Activated CD8-positive, alpha-beta T cell treated with anti-CD3 and anti-CD28 coated beads, Interleukin-2, amount 10 ng/mL, durations not matched to agents 7 days and 5 days (primary cell): ENCODE data around the gene KCNK16. TPM values are rescaled to one million over a fixed set of nuclear protein-coding genes. Genes with fewer than 3 reads are reported as not detected.
A peak's percentile ranks its signal among the peaks of the same experiment; 100 is the strongest.

Source experiments
- ATAC-seq: fragments of 150-1000 bp; cut with Tn5 transposase; one replicate; pipeline ENCODE4 v1.10.0; 2021; ENCODE audit warnings: moderate library complexity
- CTCF ChIA-PET: fragments of 350-600 bp; sonication (Branson Sonifier 250); formaldehyde crosslinking; loops from one replicate; lab custom pipeline; 2021; ENCODE audit warnings: antibody characterized with exemption; lab: Charles Lee
- POLR2A ChIA-PET: fragments of 350-600 bp; sonication (Branson Sonifier 250); formaldehyde crosslinking; loops from one replicate; lab custom pipeline; 2021; ENCODE audit warnings: antibody characterized with exemption; lab: Charles Lee
- DNase-seq: peaks from one replicate; pipeline ENCODE4 v3.0.0-alpha.2; 2020
- H3K27ac Mint-ChIP-seq: one replicate; pipeline ENCODE4 v1.8.0; 2021; ENCODE audit warnings: mild to moderate bottlenecking, mixed read lengths
- H3K27me3 Mint-ChIP-seq: one replicate; pipeline ENCODE4 v1.8.0; 2021; ENCODE audit warnings: low read depth, mixed read lengths
- H3K36me3 Mint-ChIP-seq: one replicate; pipeline ENCODE4 v1.8.0; 2021; ENCODE audit warnings: low read depth, mixed read lengths
- H3K4me1 Mint-ChIP-seq: one replicate; pipeline ENCODE4 v1.8.0; 2021; ENCODE audit warnings: low read depth, mixed read lengths
- H3K4me3 Mint-ChIP-seq: one replicate; pipeline ENCODE4 v1.8.0; 2021; ENCODE audit warnings: mild to moderate bottlenecking, mixed read lengths
- H3K9me3 Mint-ChIP-seq: one replicate; pipeline ENCODE4 v1.8.0; 2022; ENCODE audit warnings: mixed read lengths; ENCODE audit not compliant: insufficient read depth
- total RNA-seq, 2 experiments: library from RNA; stranded (reverse); gene quantifications; one replicate each; pipeline ENCODE4 v1.2.3, GENCODE V29; 2021

The KCNK16 gene
- total RNA-seq, 2 experiments from 2014 or later, result not detected

GRCh38 chr6:39319621-39320362, 2.7 kb downstream of the KCNK16 start:
- no peak for DNase-seq
- Mint-ChIP-seq H3K27ac (no peak overlapping the region), H3K36me3 (no peaks in the 10 kb centered on the region), H3K9me3 (no peaks in the 10 kb centered on the region), H3K27me3 (peaks cover 43% of the 10 kb centered on the region), H3K4me1 (peaks cover under 1% of the 10 kb centered on the region), H3K4me3 (no peak overlapping the region)
- ATAC-seq, result no peak
- ChIA-PET POLR2A (no interaction called here), CTCF (interaction anchor here (0.7 to 1.2 kb wide), 2 partner anchors 10 kb away, joined by 3 to 4 read pairs; no protein-coding TSS in a partner anchor)

GRCh38 chr6:39317256-39317655, 5.2 kb downstream of the KCNK16 start:
- peaks cover 49% of the 10 kb centered on the region for H3K27me3 Mint-ChIP-seq
- POLR2A ChIA-PET, result no interaction called here
- no peak overlapping the region for H3K4me3 Mint-ChIP-seq
- H3K36me3 Mint-ChIP-seq, result no peaks in the 10 kb centered on the region
- DNase-seq, result no peak
- H3K4me1 Mint-ChIP-seq, result peaks cover 18% of the 10 kb centered on the region
- CTCF ChIA-PET, result interaction anchor here (1.4 kb wide), 1 partner anchor 18 kb away, joined by 3 read pairs; no protein-coding TSS in a partner anchor
- no peak overlapping the region for H3K27ac Mint-ChIP-seq
- no peak for ATAC-seq
- H3K9me3 Mint-ChIP-seq, result no peaks in the 10 kb centered on the region

DNA sequence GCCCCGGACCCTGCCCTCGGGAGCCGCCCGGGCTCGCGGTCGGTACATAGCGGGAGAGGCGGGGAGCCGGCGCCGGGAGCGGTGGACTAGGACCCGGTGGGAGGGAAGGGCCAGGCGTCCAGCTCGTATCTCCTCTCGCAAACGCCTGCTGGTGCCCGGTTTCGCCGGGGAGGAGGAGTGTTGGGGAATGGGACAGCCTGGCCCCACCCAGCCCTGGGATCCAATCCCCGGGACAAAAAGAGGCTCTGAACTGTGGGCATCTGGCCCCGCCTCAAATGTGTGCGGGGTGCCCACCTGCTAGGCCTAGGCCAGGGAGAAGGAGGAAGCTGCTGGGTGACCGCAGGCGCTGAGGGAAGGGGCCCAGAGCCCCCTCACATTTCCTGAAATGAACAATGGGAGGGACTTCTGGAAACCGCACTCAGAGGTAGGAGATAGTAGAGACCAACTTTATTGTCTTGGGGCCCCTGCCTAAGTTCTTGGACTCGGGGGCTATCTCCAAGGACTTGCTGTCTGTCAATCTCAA, 8.2 kb downstream of the KCNK16 start, which contains the start of gene KCNK17:
TSS of gene KCNK17 (minus strand) at position 147 of the 523 bp plus-strand sequence. CDS start at position 48, 99 bp downstream.
- ATAC-seq, result no peak
- Mint-ChIP-seq H3K36me3 (no peaks in the 10 kb centered on the region), H3K27me3 (peaks cover 55% of the 10 kb centered on the region), H3K4me3 (no peak within 1 kb of the TSS), H3K27ac (no peak within 1 kb of the TSS), H3K4me1 (peaks cover 18% of the 10 kb centered on the region), H3K9me3 (no peaks in the 10 kb centered on the region)
- ChIA-PET POLR2A (no interaction called here), CTCF (interaction anchor here (1.2 to 1.6 kb wide), 2 partner anchors 11 to 148 kb away, joined by 3 to 4 read pairs; no protein-coding TSS in a partner anchor)
- no peak for DNase-seq

- Mint-ChIP-seq H3K27ac (no peak overlapping the region), H3K27me3 (peaks cover 51% of the 10 kb centered on the region), H3K4me3 (no peak overlapping the region), H3K36me3 (no peaks in the 10 kb centered on the region), H3K4me1 (peaks cover 18% of the 10 kb centered on the region), H3K9me3 (no peaks in the 10 kb centered on the region)
- ChIA-PET CTCF (interaction anchor here (1.6 kb wide), 1 partner anchor 147 kb away, joined by 4 read pairs; no protein-coding TSS in a partner anchor), POLR2A (no interaction called here)
- peak; percentile 16 for ATAC-seq
- DNase-seq, result no peak
Observed at GRCh38 chr6:39313526-39314272, 8.8 kb downstream of the KCNK16 start.

- peaks cover 51% of the 10 kb centered on the region for H3K27me3 Mint-ChIP-seq
- DNase-seq (no peak), ATAC-seq (peak; percentile 16)
- POLR2A ChIA-PET, result no interaction called here
- no peak overlapping the region for H3K27ac Mint-ChIP-seq
- no peaks in the 10 kb centered on the region for H3K36me3 Mint-ChIP-seq
- H3K4me1 Mint-ChIP-seq, result peaks cover 18% of the 10 kb centered on the region
- no peaks in the 10 kb centered on the region for H3K9me3 Mint-ChIP-seq
- CTCF ChIA-PET, result interaction anchor here (0.6 to 1.6 kb wide), 3 partner anchors 10 to 214 kb away, joined by 3 to 5 read pairs (median 4); no protein-coding TSS in a partner anchor
- H3K4me3 Mint-ChIP-seq, result no peak overlapping the region
Observed at GRCh38 chr6:39312912-39313525, 9.5 kb downstream of the KCNK16 start.

DNA sequence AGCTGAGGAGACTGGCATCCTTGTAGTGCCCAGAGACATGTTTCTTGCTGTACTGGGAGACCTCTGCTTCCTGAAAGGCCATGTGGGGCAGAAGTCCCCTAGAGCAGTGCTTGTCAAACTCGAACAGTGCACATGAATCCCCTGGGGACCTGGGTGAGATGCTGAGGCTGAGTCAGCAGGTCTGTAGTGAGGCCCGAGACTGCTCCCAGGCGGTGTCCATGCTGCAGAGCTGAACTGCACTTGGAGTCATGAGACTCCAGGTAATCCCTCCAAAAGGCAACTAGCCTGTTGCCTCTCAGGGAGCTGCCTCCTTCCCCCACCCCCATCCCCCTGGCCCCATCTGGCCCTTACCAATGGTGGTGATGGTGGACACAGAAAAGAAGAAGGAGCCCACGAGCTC, 12.0 kb downstream of the KCNK16 start:
- CTCF ChIA-PET, result interaction anchor here (0.6 to 4.8 kb wide), 23 partner anchors 8 to 438 kb away, joined by 3 to 87 read pairs (median 4); no protein-coding TSS in a partner anchor
- no peak overlapping the region for H3K4me3 Mint-ChIP-seq
- ATAC-seq, result no peak
- H3K36me3 Mint-ChIP-seq, result no peaks in the 10 kb centered on the region
- H3K27ac Mint-ChIP-seq, result no peak overlapping the region
- H3K27me3 Mint-ChIP-seq, result peaks cover 46% of the 10 kb centered on the region
- no peaks in the 10 kb centered on the region for H3K9me3 Mint-ChIP-seq
- H3K4me1 Mint-ChIP-seq, result peaks cover 18% of the 10 kb centered on the region
- POLR2A ChIA-PET, result no interaction called here
- no peak for DNase-seq

GRCh38 chr6:39309942-39310531, 12.5 kb downstream of the KCNK16 start:
- peak; percentile 72 for ATAC-seq
- Mint-ChIP-seq H3K9me3 (no peaks in the 10 kb centered on the region), H3K4me3 (no peak overlapping the region), H3K27me3 (peaks cover 41% of the 10 kb centered on the region), H3K27ac (no peak overlapping the region), H3K4me1 (peaks cover 18% of the 10 kb centered on the region), H3K36me3 (no peaks in the 10 kb centered on the region)
- peak; percentile 70 for DNase-seq
- ChIA-PET CTCF (interaction anchor here (0.6 to 4.8 kb wide), 35 partner anchors 8 to 448 kb away, joined by 3 to 87 read pairs (median 4); no protein-coding TSS in a partner anchor), POLR2A (no interaction called here)

GRCh38 chr6:39307462-39307861, 15.0 kb downstream of the KCNK16 start:
- H3K27me3 Mint-ChIP-seq, result peaks cover 25% of the 10 kb centered on the region
- DNase-seq, result no peak
- H3K36me3 Mint-ChIP-seq, result no peaks in the 10 kb centered on the region
- H3K9me3 Mint-ChIP-seq, result no peaks in the 10 kb centered on the region
- no peak overlapping the region for H3K27ac Mint-ChIP-seq
- ChIA-PET POLR2A (no interaction called here), CTCF (interaction anchor here (0.7 to 4.8 kb wide), 6 partner anchors 89 to 435 kb away, joined by 3 to 87 read pairs (median 3); no protein-coding TSS in a partner anchor)
- no peak overlapping the region for H3K4me3 Mint-ChIP-seq
- ATAC-seq, result no peak
- peaks cover 7% of the 10 kb centered on the region for H3K4me1 Mint-ChIP-seq

GRCh38 chr6:39304951-39305350, 17.6 kb downstream of the KCNK16 start:
- DNase-seq (no peak), ATAC-seq (no peak)
- no peaks in the 10 kb centered on the region for H3K36me3 Mint-ChIP-seq
- CTCF ChIA-PET, result interaction anchor here (0.6 to 6.6 kb wide), 5 partner anchors 118 to 433 kb away, joined by 3 to 179 read pairs (median 3); no protein-coding TSS in a partner anchor
- H3K4me3 Mint-ChIP-seq, result no peak overlapping the region
- POLR2A ChIA-PET, result no interaction called here
- no peaks in the 10 kb centered on the region for H3K9me3 Mint-ChIP-seq
- peaks cover 10% of the 10 kb centered on the region for H3K4me1 Mint-ChIP-seq
- no peak overlapping the region for H3K27ac Mint-ChIP-seq
- peaks cover 11% of the 10 kb centered on the region for H3K27me3 Mint-ChIP-seq

DNA sequence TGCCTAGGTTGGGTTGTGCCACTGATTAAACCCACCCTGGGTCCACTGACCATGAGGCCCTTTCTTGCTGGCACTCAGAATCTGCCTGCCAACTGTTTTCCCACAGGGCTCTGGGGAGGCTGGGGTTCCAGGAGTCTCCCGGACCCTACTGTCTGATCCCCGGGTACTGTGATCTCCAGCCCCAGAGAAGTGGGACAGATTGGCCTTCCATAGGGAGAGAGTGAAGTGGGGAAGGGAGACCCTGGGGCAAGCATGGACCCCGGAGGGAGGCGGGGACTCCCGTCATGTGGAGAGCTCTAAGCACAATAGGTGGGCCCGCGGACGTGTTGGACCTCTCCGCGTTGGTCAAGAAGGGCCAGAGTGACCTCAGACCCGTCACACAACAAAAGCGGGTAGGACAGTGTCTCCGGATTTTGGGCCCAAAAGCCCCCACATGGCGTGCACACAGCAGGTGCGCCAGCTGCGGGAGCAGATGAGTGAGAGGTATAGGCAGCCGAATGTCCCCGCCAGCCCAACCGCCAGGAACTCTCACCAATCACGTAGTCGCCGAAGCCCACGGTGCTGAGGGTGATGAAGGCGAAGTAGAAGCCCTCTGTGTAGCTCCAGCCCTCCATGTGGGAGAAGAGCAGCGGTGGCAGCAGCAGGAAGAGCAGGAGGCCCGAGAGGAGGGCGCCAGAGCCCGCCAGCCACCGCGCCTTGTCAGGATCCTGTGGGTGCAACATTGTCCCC, 18.9 kb downstream of the KCNK16 start:
- Mint-ChIP-seq H3K27ac (no peak overlapping the region), H3K4me1 (peaks cover 10% of the 10 kb centered on the region), H3K9me3 (no peaks in the 10 kb centered on the region), H3K36me3 (no peaks in the 10 kb centered on the region), H3K27me3 (peaks cover 11% of the 10 kb centered on the region), H3K4me3 (no peak overlapping the region)
- ATAC-seq, result peak; percentile 10
- DNase-seq, result no peak
- POLR2A ChIA-PET, result no interaction called here
- CTCF ChIA-PET, result interaction anchor here (0.7 to 6.6 kb wide), 44 partner anchors 9 to 432 kb away, joined by 3 to 179 read pairs (median 5); partner anchors contain the start of genes KCNK5 and SAYSD1
